ENCODE data around the gene CLIC3.

DNA sequence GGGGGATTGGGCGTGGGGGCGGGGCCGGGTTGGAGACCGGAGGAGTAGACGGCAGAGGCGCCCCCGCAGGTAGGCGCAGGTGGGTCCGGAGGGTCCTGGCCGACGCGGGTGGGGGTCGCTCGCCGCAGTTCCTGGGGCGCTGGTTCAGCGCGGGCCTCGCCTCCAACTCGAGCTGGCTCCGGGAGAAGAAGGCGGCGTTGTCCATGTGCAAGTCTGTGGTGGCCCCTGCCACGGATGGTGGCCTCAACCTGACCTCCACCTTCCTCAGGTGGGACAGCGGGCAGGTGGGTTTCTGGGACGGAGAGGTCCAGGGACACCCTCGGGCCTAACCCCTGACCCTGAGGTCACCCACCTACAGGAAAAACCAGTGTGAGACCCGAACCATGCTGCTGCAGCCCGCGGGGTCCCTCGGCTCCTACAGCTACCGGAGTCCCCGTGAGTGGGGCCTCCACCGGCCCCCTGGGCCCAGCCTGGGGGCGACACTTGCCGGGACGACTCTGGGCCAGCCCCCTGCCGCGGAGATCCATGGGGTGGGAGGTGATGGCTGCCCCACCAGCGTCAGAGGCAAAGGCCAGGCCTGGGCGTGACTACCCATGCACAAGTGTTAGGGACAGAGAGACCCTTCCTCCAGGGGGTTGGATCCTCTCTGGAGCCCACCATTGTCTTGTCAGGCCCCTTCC, 17.4 kb downstream of the CLIC3 start:
- TF ChIP-seq, protein P1, sequence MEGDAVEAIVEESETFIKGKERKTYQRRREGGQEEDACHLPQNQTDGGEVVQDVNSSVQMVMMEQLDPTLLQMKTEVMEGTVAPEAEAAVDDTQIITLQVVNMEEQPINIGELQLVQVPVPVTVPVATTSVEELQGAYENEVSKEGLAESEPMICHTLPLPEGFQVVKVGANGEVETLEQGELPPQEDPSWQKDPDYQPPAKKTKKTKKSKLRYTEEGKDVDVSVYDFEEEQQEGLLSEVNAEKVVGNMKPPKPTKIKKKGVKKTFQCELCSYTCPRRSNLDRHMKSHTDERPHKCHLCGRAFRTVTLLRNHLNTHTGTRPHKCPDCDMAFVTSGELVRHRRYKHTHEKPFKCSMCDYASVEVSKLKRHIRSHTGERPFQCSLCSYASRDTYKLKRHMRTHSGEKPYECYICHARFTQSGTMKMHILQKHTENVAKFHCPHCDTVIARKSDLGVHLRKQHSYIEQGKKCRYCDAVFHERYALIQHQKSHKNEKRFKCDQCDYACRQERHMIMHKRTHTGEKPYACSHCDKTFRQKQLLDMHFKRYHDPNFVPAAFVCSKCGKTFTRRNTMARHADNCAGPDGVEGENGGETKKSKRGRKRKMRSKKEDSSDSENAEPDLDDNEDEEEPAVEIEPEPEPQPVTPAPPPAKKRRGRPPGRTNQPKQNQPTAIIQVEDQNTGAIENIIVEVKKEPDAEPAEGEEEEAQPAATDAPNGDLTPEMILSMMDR (IDR thresholded peaks at IDR 0.05), result no peak
- TF ChIP-seq POLR2AphosphoS5 (IDR thresholded peaks at IDR 0.05; ENCODE audit: low read depth, low read length) (no peak), TCF7L2 (IDR thresholded peaks at IDR 0.05; ENCODE audit: low read depth, low read length) (no peak)
